GM12878 (cell line): ENCODE results near the gene ATP6V1F. TPM values are rescaled to one million over a fixed set of nuclear protein-coding genes. Genes with fewer than 3 reads are reported as not detected.

Experiments
- MXI1 ChIP-seq: fragments of 150-350 bp; IDR thresholded peaks from 2 replicates; pipeline ENCODE4 v1.6.1; 2011; ENCODE audit warnings: low read depth, mild to moderate bottlenecking, inconsistent platforms, low read length, improper control_type of control experiment
- POLR2A ChIP-seq: IDR thresholded peaks from 2 replicates; pipeline ENCODE4 v1.6.1; 2011; ENCODE audit warnings: low read depth, mild to moderate bottlenecking, low read length
- RBBP5 ChIP-seq: fragments of 200-600 bp; sonication (generic); conservative IDR thresholded peaks from 2 replicates; pipeline ENCODE4 v1.6.1; 2016
- RELA ChIP-seq: fragments of 450-650 bp; IDR thresholded peaks from 2 replicates; pipeline ENCODE4 v1.8.0; 2014; ENCODE audit warnings: borderline replicate concordance; ENCODE audit not compliant: partially characterized antibody
- SRF ChIP-seq, 2 experiments: IDR thresholded peaks; 2 replicates each; pipeline ENCODE4 v1.6.1; 2011; ENCODE audit warnings: low read depth in 2 of 2, low read length in 2 of 2, mild to moderate bottlenecking in 1 of 2, moderate library complexity in 1 of 2
- TCF7 ChIP-seq: IDR thresholded peaks from 2 replicates; pipeline ENCODE4 v1.6.1; 2014; ENCODE audit warnings: antibody characterized with exemption, borderline replicate concordance
- polyA plus RNA-seq, 11 experiments: library from polyadenylated mRNA; depleted of rRNA in 4 of 11; unstranded in 6 of 11; stranded (reverse) in 5 of 11; fragments of >200 nt; fragmentation: Nextera tagmentation in 4 of 11; fragmentation: Illumina TruSeq in 1 of 11; extraction: Ambion mirVana in 4 of 11; extraction: Trizol in 1 of 11; gene quantifications; 1 replicate in 1 of 11; 2 replicates in 10 of 11; pipeline versions ENCODE4 v1.2.1 to v1.2.3, GENCODE V29; 2011 to 2016; ENCODE audit warnings: inconsistent platforms in 2 of 11, missing spikeins in 2 of 11, low read depth in 1 of 11
- total RNA-seq, 4 experiments: library from RNA; depleted of rRNA in 3 of 4; stranded (reverse); fragments of >200 nt in 3 of 4; fragmentation: Illumina TruSeq in 1 of 4; extraction: Trizol in 1 of 4; gene quantifications; 2 replicates each; pipeline versions ENCODE4 v1.2.1 to v1.2.3, GENCODE V29; 2013 to 2021
- TF ChIP-seq, protein P1 (sequence below): IDR thresholded peaks from 2 replicates; pipeline ENCODE4 v1.6.1; 2012; ENCODE audit warnings: low read length, inconsistent platforms
- TF ChIP-seq, protein P2 (sequence below): IDR thresholded peaks from 2 replicates; pipeline ENCODE4 v1.6.1; 2012; ENCODE audit warnings: improper control_type of control experiment, low read depth, low read length; ENCODE audit not compliant: insufficient replicate concordance
- TF ChIP-seq, protein P3 (sequence below): fragments of 450-650 bp; formaldehyde crosslinking; IDR thresholded peaks from 2 replicates; pipeline ENCODE4 v1.5.0; 2022; ENCODE audit warnings: mild to moderate bottlenecking, missing genetic modification characterization

The ATP6V1F gene
- total and polyA plus RNA-seq, 10 of the 15 experiments (the other 5 are each of a cell fraction or from before 2014, with no cell fraction given), result 111 to 343 (median 203) TPM

DNA sequence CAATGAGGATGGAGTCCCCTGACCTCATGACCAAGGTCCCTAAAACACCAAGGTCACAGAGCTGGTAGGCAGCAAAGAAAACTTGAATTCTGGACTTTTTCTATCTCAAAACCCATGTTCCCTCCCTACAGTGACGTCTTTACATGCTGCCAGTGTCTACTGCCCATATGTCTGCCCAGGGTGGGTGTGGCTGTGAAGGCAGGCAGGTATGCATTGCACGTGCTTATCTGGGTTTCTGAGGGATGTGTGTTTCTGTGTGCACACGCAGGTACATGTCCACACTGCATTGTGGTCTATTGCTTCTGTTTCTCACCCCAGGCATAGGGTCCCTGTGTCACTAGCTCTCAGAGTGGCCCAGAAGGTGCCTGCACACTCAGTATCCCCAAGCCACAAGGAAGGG lies 13.5 kb downstream of the ATP6V1F start (continued):
- TF ChIP-seq, protein P1, sequence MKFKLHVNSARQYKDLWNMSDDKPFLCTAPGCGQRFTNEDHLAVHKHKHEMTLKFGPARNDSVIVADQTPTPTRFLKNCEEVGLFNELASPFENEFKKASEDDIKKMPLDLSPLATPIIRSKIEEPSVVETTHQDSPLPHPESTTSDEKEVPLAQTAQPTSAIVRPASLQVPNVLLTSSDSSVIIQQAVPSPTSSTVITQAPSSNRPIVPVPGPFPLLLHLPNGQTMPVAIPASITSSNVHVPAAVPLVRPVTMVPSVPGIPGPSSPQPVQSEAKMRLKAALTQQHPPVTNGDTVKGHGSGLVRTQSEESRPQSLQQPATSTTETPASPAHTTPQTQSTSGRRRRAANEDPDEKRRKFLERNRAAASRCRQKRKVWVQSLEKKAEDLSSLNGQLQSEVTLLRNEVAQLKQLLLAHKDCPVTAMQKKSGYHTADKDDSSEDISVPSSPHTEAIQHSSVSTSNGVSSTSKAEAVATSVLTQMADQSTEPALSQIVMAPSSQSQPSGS, result no peak
- TF ChIP-seq, protein P2, sequence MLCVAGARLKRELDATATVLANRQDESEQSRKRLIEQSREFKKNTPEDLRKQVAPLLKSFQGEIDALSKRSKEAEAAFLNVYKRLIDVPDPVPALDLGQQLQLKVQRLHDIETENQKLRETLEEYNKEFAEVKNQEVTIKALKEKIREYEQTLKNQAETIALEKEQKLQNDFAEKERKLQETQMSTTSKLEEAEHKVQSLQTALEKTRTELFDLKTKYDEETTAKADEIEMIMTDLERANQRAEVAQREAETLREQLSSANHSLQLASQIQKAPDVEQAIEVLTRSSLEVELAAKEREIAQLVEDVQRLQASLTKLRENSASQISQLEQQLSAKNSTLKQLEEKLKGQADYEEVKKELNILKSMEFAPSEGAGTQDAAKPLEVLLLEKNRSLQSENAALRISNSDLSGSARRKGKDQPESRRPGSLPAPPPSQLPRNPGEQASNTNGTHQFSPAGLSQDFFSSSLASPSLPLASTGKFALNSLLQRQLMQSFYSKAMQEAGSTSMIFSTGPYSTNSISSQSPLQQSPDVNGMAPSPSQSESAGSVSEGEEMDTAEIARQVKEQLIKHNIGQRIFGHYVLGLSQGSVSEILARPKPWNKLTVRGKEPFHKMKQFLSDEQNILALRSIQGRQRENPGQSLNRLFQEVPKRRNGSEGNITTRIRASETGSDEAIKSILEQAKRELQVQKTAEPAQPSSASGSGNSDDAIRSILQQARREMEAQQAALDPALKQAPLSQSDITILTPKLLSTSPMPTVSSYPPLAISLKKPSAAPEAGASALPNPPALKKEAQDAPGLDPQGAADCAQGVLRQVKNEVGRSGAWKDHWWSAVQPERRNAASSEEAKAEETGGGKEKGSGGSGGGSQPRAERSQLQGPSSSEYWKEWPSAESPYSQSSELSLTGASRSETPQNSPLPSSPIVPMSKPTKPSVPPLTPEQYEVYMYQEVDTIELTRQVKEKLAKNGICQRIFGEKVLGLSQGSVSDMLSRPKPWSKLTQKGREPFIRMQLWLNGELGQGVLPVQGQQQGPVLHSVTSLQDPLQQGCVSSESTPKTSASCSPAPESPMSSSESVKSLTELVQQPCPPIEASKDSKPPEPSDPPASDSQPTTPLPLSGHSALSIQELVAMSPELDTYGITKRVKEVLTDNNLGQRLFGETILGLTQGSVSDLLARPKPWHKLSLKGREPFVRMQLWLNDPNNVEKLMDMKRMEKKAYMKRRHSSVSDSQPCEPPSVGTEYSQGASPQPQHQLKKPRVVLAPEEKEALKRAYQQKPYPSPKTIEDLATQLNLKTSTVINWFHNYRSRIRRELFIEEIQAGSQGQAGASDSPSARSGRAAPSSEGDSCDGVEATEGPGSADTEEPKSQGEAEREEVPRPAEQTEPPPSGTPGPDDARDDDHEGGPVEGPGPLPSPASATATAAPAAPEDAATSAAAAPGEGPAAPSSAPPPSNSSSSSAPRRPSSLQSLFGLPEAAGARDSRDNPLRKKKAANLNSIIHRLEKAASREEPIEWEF, result no peak
- no peak for TF ChIP-seq TCF7
- TF ChIP-seq POLR2A, result no peak
- no peak for TF ChIP-seq MXI1
- TF ChIP-seq RBBP5, result no peak
- no peak for TF ChIP-seq SRF (IDR thresholded peaks at IDR 0.05; ENCODE audit: low read depth in 2 of 2, low read length in 2 of 2)
- TF ChIP-seq, protein P3, sequence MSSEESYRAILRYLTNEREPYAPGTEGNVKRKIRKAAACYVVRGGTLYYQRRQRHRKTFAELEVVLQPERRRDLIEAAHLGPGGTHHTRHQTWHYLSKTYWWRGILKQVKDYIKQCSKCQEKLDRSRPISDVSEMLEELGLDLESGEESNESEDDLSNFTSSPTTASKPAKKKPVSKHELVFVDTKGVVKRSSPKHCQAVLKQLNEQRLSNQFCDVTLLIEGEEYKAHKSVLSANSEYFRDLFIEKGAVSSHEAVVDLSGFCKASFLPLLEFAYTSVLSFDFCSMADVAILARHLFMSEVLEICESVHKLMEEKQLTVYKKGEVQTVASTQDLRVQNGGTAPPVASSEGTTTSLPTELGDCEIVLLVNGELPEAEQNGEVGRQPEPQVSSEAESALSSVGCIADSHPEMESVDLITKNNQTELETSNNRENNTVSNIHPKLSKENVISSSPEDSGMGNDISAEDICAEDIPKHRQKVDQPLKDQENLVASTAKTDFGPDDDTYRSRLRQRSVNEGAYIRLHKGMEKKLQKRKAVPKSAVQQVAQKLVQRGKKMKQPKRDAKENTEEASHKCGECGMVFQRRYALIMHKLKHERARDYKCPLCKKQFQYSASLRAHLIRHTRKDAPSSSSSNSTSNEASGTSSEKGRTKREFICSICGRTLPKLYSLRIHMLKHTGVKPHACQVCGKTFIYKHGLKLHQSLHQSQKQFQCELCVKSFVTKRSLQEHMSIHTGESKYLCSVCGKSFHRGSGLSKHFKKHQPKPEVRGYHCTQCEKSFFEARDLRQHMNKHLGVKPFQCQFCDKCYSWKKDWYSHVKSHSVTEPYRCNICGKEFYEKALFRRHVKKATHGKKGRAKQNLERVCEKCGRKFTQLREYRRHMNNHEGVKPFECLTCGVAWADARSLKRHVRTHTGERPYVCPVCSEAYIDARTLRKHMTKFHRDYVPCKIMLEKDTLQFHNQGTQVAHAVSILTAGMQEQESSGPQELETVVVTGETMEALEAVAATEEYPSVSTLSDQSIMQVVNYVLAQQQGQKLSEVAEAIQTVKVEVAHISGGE (CRISPR knock-in tag), result no peak
- no peak for TF ChIP-seq RELA
